Sigmoid colon (tissue), 7 donors: Measurements from ENCODE around the gene MPZL2. TPM values are rescaled to one million over a fixed set of nuclear protein-coding genes. Genes with fewer than 3 reads are reported as not detected.

Source experiments
- DNase-seq: peaks from one replicate; pipeline ENCODE4 v3.0.0-alpha.2; 2019
- H3K27ac ChIP-seq, 4 donors: fragments of 200-600 bp; sonication (generic); one replicate each; pipeline ENCODE4 v1.5.1; 2016 to 2019; ENCODE audit warnings: mild to moderate bottlenecking in 1 of 4
- H3K27me3 ChIP-seq, 3 donors: fragments of 200-600 bp; sonication (generic); one replicate each; pipeline ENCODE4 v1.5.1; 2019; ENCODE audit warnings: mild to moderate bottlenecking in 1 of 3
- H3K36me3 ChIP-seq, 4 donors: fragments of 200-600 bp; sonication (generic); one replicate each; pipeline ENCODE4 v1.5.1; 2016 to 2019
- H3K4me1 ChIP-seq, 4 donors: fragments of 200-600 bp; sonication (generic); one replicate each; pipeline ENCODE4 v1.5.1; 2017 to 2019
- H3K4me3 ChIP-seq, 4 donors: fragments of 200-600 bp; sonication (generic); one replicate each; pipeline ENCODE4 v1.5.1; 2017 to 2019; ENCODE audit warnings: mild to moderate bottlenecking in 2 of 4, moderate library complexity in 1 of 4
- H3K9me3 ChIP-seq, 4 donors: fragments of 200-600 bp in 3 of 4; sonication (generic) in 3 of 4; one replicate each; pipeline versions ENCODE4 v1.5.1 to v1.6.1; 2013 to 2019
- CTCF ChIP-seq, 4 experiments: fragments of 450-650 bp in 3 of 4; fragments of 200-600 bp in 1 of 4; IDR thresholded peaks; one replicate each; pipeline ENCODE4 v1.5.1; 2016 to 2019; ENCODE audit warnings: antibody characterized with exemption in 4 of 4, mild to moderate bottlenecking in 3 of 4, moderate library complexity in 2 of 4
- EP300 ChIP-seq, 4 donors: sonication (generic); formaldehyde crosslinking; IDR thresholded peaks; one replicate each; pipeline ENCODE4 v1.6.1; 2017; ENCODE audit warnings: antibody characterized with exemption in 4 of 4
- POLR2A ChIP-seq, 2 donors: fragments of 450-650 bp; IDR thresholded peaks; one replicate each; pipeline ENCODE4 v1.6.1; 2016; ENCODE audit warnings: antibody characterized with exemption in 2 of 2, mild to moderate bottlenecking in 2 of 2, moderate library complexity in 2 of 2
- POLR2AphosphoS5 ChIP-seq, 4 donors: sonication (generic); formaldehyde crosslinking; IDR thresholded peaks; one replicate each; pipeline ENCODE4 v1.6.1; 2017; ENCODE audit warnings: antibody characterized with exemption in 4 of 4
- WGBS, 2 donors: extraction: QIAGEN DNeasy Blood & Tissue Kit; methylation state at CpG; one replicate each; pipeline ENCODE4 v1.1.7; 2013; 5-methylcytosine and 5-hydroxymethylcytosine counted together
- intact Hi-C: fragments of 100-400 bp; cut with DNase I; formaldehyde crosslinking; loops from one replicate; pipeline ENCODE4 v1.15.1; 2023
- polyA plus RNA-seq, 3 donors: library from polyadenylated mRNA; stranded (reverse); fragments of 200-250 nt; gene quantifications; one replicate each; pipeline ENCODE4 v1.2.3, GENCODE V29; 2013
- total RNA-seq, 4 donors: library from RNA; depleted of rRNA; stranded (reverse); fragments of >200 nt; gene quantifications; one replicate each; pipeline ENCODE4 v1.1.0, GENCODE V29; 2016
- donor health status: healthy with polysubstance abuse.
- donor health status: Bipolar disorder and iron deficiency.
- donor health status: healthy.

Gene MPZL2
- total RNA-seq (10 to 100 TPM in 1 of 4 donors, 1 to 10 TPM in 3; 7.7 to 12.8 (median 8.3) TPM), polyA plus RNA-seq (10 to 100 TPM in 2 of 3 donors, 1 to 10 TPM in 1; 9.6 to 27.6 (median 13.9) TPM)

DNA sequence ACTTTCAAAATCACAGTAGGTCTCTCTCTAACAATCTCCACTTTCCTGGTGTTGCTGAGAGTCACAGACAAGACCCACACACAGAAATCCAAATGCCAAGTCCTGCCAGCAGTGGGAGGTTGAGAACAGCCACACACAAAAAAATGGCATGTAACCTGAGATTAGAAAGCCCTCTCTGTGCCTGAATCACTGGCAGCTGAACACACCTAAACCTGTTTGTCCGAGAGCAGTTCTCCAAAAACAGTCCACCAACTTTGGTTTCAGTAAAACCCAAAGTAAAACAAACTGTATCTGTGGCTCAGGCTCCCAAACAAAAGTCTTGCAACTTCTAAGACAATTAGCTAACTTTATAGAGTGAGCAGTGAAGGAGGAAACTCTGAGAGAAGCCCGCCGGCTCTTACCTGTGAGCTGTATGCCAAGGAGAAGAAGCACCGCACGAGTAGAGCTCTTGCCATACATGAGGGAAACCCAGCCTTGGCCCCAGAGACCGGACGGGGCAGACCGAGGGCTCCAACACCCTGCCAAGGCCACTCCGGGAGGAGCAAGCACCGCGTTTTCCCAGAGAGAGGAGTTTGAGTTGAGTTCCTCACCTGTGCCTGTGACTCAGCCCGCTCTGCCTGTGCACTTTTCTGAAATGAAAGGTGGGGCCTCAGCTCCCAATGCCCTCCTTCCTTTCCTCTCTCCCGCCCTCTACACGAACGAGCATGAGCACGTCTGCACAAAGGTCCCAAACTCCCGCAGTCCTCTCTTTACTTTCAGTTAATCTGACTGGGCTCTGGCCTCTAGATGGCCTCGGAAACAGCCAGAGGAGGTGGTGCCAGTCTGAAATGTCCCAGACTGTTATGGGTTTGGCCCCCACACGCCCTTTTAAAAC lies at the start of gene MPZL2:
TSS of gene MPZL2 (minus strand) at position 603 of the 874 bp plus-strand sequence. CDS start at position 459, 144 bp downstream.
- no peak for DNase-seq
- Histone ChIP-seq H3K4me1 (peaks cover 0 to 4% (median 0%) of the 10 kb centered on the region in 4 donors), H3K27ac (peak within 1 kb of the TSS in 2 of 4 donors; percentile 29 to 38), H3K27me3 (peaks cover 4 to 67% (median 35%) of the 10 kb centered on the region in 3 donors), H3K4me3 (peak within 1 kb of the TSS in 3 of 4 donors; percentile 20 to 38 (median 23)), H3K36me3 (no peaks in the 10 kb centered on the region), H3K9me3 (no peaks in the 10 kb centered on the region)
- TF ChIP-seq POLR2AphosphoS5 (IDR thresholded peaks at IDR 0.05) (peak in 2 of 4 donors; percentile 9 to 30), EP300 (IDR thresholded peaks at IDR 0.05) (no peak), POLR2A (IDR thresholded peaks at IDR 0.05) (peak in 1 of 2 donors; percentile 47), CTCF (IDR thresholded peaks at IDR 0.05) (no peak)
- intact Hi-C loops = no loop called here
- 3 to 7% methylated on average over 19 of the region's 19 CpGs for WGBS, 2 donors

DNA sequence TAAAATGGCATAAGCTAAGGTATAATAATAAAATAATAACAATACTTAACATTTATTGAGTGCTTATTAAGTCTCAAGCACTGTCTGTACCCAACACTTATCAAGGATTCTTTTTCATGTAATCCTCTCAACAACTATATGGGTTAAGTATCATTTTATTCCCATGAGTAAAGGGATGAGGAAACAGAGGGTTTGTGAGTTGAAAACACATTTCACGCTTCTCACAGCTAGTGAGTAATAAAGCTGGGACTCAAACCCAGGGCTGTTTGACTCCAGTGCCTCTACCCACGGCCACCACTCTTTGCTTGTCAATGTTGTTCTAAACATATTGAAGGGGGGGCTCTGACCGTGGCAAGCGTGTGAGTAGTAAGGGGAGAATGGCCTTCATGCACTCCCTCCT lies 49.1 kb upstream of the MPZL2 start:
- no peak overlapping the region for H3K27ac ChIP-seq
- intact Hi-C loops = no loop called here
- H3K27me3 ChIP-seq = peaks cover 0 to 48% (median 25%) of the 10 kb centered on the region in 3 donors
- TF ChIP-seq EP300 (IDR thresholded peaks at IDR 0.05) (no peak), CTCF (IDR thresholded peaks at IDR 0.05) (no peak), POLR2AphosphoS5 (IDR thresholded peaks at IDR 0.05) (no peak), POLR2A (IDR thresholded peaks at IDR 0.05) (no peak)
- H3K36me3 ChIP-seq = no peaks in the 10 kb centered on the region
- 76 to 77% methylated on average over 4 of the region's 4 CpGs for WGBS, 2 donors
- peaks cover 0 to 17% (median 4%) of the 10 kb centered on the region in 4 donors for H3K4me1 ChIP-seq
- no peaks in the 10 kb centered on the region for H3K9me3 ChIP-seq
- no peak overlapping the region for H3K4me3 ChIP-seq
- no peak for DNase-seq

DNA sequence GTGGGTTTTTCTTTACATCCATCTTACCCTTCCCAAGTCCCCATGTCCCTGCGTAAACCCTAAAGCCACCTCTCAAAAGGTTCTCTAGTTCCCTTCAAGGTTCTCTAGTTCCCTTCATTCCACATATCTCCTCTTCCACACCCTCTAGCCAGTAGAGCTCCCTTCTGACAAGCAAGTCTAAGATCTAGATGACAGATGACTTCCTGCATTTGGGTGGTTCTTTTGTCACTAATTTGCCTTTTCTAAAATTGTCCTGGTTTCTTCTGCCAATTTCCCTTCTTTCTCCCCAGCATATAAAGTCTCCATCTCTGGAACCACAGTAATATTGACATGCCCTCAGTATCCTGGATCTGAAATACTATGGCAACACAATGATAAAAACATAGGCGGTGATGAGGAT lies 48.2 kb upstream of the MPZL2 start:
- H3K4me3 ChIP-seq = no peak overlapping the region
- H3K27me3 ChIP-seq = peaks cover 0 to 43% (median 25%) of the 10 kb centered on the region in 3 donors
- H3K27ac ChIP-seq = no peak overlapping the region
- H3K4me1 ChIP-seq = peaks cover 0 to 17% (median 4%) of the 10 kb centered on the region in 4 donors
- DNase-seq = no peak
- H3K9me3 ChIP-seq = no peaks in the 10 kb centered on the region
- no peak for TF ChIP-seq POLR2AphosphoS5 (IDR thresholded peaks at IDR 0.05)
- no peak for TF ChIP-seq CTCF (IDR thresholded peaks at IDR 0.05)
- no peak for TF ChIP-seq POLR2A (IDR thresholded peaks at IDR 0.05)
- TF ChIP-seq EP300 (IDR thresholded peaks at IDR 0.05) = no peak
- 94 to 96% methylated on average over 2 of the region's 2 CpGs for WGBS, 2 donors
- no peaks in the 10 kb centered on the region for H3K36me3 ChIP-seq
- intact Hi-C loops = no loop called here

DNA sequence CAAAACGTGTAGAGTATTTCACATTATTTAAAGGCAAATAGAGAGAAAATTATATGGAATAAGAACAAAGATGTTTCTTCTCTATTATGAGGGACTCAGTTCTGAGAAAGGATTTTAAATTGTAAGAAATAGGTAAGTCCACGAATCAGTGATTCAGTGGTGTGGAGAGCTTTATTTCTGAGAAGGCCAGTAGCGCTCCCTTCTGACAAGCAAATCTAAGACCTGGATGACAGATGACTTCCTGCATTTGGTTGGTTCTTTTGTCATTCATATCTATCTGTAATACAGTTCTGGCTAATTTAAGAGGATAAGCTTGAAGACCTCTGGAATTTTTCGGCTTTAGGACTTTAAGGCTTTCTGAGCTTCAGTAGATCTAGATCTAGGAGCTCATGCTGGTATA lies 47.4 kb upstream of the MPZL2 start:
- Histone ChIP-seq H3K9me3 (no peaks in the 10 kb centered on the region), H3K27ac (no peak overlapping the region), H3K4me1 (peaks cover 0 to 13% (median 2%) of the 10 kb centered on the region in 4 donors), H3K36me3 (no peaks in the 10 kb centered on the region), H3K27me3 (peaks cover 0 to 38% (median 25%) of the 10 kb centered on the region in 3 donors), H3K4me3 (no peak overlapping the region)
- intact Hi-C loops = no loop called here
- DNase-seq = no peak
- TF ChIP-seq POLR2A (IDR thresholded peaks at IDR 0.05) (no peak), POLR2AphosphoS5 (IDR thresholded peaks at IDR 0.05) (no peak), CTCF (IDR thresholded peaks at IDR 0.05) (no peak), EP300 (IDR thresholded peaks at IDR 0.05) (no peak)
- WGBS, 2 donors = 69 to 75% methylated on average over 4 of the region's 4 CpGs
